NOMO-1 treated with dmso at 0.1 percent for 144 hours (cell line): ENCODE results near the gene BAZ2B.

Source experiments
- DNase-seq: peaks from one replicate; lab custom pipeline; 2025; ENCODE audit not compliant: unreplicated experiment; lab: John Stamatoyannopoulos, UW

BAZ2B gene

GRCh38 chr2:159270744-159271379 is 345.5 kb downstream of the BAZ2B start:
- no peak for DNase-seq
